PC-9 (cell line): ENCODE results near the gene TPRG1.

Experiments
- CTCF ChIP-seq: fragments of 200-600 bp; sonication (generic); conservative IDR thresholded peaks from 2 replicates; pipeline ENCODE4 v1.6.1; 2017; ENCODE audit warnings: mixed run types, antibody characterized with exemption, mild to moderate bottlenecking, moderate library complexity
- EZH2 ChIP-seq: fragments of 200-600 bp; sonication (generic); IDR thresholded peaks from 2 replicates; pipeline ENCODE4 v1.8.0; 2017; ENCODE audit warnings: antibody characterized with exemption, low read depth

- no peak for TF ChIP-seq CTCF
- TF ChIP-seq EZH2, result no peak
Observed at GRCh38 chr3:189170559-189170958, 1.2 kb upstream of the TPRG1 start.
